GM12878 (cell line): ENCODE measurements around the gene SLAMF9.

Experiments
- CHD2 ChIP-seq: IDR thresholded peaks from 2 replicates; pipeline ENCODE4 v1.6.1; 2011; ENCODE audit warnings: low read depth, low read length, improper control_type of control experiment, borderline replicate concordance
- E2F4 ChIP-seq: IDR thresholded peaks from 2 replicates; pipeline ENCODE4 v1.6.1; 2012; ENCODE audit warnings: low read depth, low read length, improper control_type of control experiment
- ETV6 ChIP-seq, 2 experiments: fragments of 450-650 bp in 1 of 2; IDR thresholded peaks in 1 of 2; conservative IDR thresholded peaks in 1 of 2; 2 replicates each; pipeline ENCODE4 v1.6.1; 2014; ENCODE audit warnings: antibody characterized with exemption in 1 of 2, borderline replicate concordance in 1 of 2, low read depth in 1 of 2, mild to moderate bottlenecking in 1 of 2, moderate library complexity in 1 of 2
- HDAC2 ChIP-seq: fragments of 200-600 bp; sonication (generic); IDR thresholded peaks from 2 replicates; pipeline ENCODE4 v1.6.1; 2017
- JUNB ChIP-seq: IDR thresholded peaks from 2 replicates; pipeline ENCODE4 v1.6.1; 2016; ENCODE audit warnings: antibody characterized with exemption, mild to moderate bottlenecking
- POLR2A ChIP-seq: IDR thresholded peaks from 2 replicates; pipeline ENCODE4 v1.6.1; 2011; ENCODE audit warnings: low read depth, mild to moderate bottlenecking, low read length
- POLR2AphosphoS2 ChIP-seq: IDR thresholded peaks from 2 replicates; pipeline ENCODE4 v1.6.1; 2011; ENCODE audit warnings: low read depth, mild to moderate bottlenecking, low read length, improper control_type of control experiment, moderate library complexity
- REST ChIP-seq: IDR thresholded peaks from 2 replicates; pipeline ENCODE4 v1.6.1; 2012; ENCODE audit warnings: mild to moderate bottlenecking, low read depth, low read length
- SP1 ChIP-seq: IDR thresholded peaks from one replicate; pipeline ENCODE4 v1.6.1; 2011; ENCODE audit warnings: low read depth, low read length
- ZZZ3 ChIP-seq: IDR thresholded peaks from 2 replicates; pipeline ENCODE4 v1.6.1; 2011; ENCODE audit warnings: low read depth; ENCODE audit not compliant: control insufficient read depth, insufficient read length
- TF ChIP-seq, protein P1 (sequence below), 3 experiments: IDR thresholded peaks in 2 of 3; conservative IDR thresholded peaks in 1 of 3; 2 replicates each; pipeline ENCODE4 v1.5.1; 2011; ENCODE audit warnings: low read depth in 3 of 3, low read length in 3 of 3, mild to moderate bottlenecking in 3 of 3, control low read depth in 2 of 3, moderate library complexity in 2 of 3, inconsistent platforms in 1 of 3, mixed read lengths in 1 of 3; ENCODE audit not compliant: control insufficient read depth in 2 of 3, insufficient read depth in 1 of 3; ENCODE audit errors: extremely low read depth in 1 of 3
- TF ChIP-seq, protein P2 (sequence below): fragments of 450-650 bp; IDR thresholded peaks from 2 replicates; pipeline ENCODE4 v1.6.1; 2016; ENCODE audit warnings: mild to moderate bottlenecking

DNA sequence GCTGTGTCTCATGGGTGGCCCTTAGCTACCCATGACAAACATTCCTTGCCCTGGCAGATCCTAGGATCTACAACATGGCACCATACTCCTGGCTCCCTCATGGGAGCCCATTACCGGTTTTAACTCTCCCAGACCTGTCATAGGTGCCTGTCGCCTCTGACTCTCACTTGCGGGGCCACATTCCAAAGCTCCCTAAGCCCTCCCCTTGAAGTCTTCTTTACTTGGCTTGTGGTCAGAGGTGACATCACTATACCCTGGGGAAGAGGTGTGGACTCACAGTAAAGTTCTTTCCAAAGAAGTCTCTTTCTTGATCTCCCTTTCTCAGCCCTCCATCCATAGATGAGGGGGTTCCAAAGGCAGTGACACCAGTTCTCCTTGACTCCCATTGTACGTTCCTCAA lies 5.4 kb upstream of the SLAMF9 start:
- TF ChIP-seq HDAC2 (no peak), ZZZ3 (no peak), POLR2AphosphoS2 (no peak), POLR2A (no peak), SP1 (no peak), E2F4 (no peak), REST (no peak), JUNB (no peak), ETV6 (conservative IDR thresholded peaks at IDR 0.05 in 1 of 2, IDR thresholded peaks at IDR 0.05 in 1 of 2; ENCODE audit: borderline replicate concordance in 1 of 2, low read depth in 1 of 2) (no peak), CHD2 (no peak)
- TF ChIP-seq, protein P1, sequence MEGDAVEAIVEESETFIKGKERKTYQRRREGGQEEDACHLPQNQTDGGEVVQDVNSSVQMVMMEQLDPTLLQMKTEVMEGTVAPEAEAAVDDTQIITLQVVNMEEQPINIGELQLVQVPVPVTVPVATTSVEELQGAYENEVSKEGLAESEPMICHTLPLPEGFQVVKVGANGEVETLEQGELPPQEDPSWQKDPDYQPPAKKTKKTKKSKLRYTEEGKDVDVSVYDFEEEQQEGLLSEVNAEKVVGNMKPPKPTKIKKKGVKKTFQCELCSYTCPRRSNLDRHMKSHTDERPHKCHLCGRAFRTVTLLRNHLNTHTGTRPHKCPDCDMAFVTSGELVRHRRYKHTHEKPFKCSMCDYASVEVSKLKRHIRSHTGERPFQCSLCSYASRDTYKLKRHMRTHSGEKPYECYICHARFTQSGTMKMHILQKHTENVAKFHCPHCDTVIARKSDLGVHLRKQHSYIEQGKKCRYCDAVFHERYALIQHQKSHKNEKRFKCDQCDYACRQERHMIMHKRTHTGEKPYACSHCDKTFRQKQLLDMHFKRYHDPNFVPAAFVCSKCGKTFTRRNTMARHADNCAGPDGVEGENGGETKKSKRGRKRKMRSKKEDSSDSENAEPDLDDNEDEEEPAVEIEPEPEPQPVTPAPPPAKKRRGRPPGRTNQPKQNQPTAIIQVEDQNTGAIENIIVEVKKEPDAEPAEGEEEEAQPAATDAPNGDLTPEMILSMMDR (IDR thresholded peaks at IDR 0.05 in 2 of 3, conservative IDR thresholded peaks at IDR 0.05 in 1 of 3; ENCODE audit: control insufficient read depth in 2 of 3, extremely low read depth in 1 of 3, insufficient read depth in 1 of 3, low read depth in 3 of 3, low read length in 3 of 3) = no peak
- TF ChIP-seq, protein P2, sequence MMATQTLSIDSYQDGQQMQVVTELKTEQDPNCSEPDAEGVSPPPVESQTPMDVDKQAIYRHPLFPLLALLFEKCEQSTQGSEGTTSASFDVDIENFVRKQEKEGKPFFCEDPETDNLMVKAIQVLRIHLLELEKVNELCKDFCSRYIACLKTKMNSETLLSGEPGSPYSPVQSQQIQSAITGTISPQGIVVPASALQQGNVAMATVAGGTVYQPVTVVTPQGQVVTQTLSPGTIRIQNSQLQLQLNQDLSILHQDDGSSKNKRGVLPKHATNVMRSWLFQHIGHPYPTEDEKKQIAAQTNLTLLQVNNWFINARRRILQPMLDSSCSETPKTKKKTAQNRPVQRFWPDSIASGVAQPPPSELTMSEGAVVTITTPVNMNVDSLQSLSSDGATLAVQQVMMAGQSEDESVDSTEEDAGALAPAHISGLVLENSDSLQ = no peak
